GM12873 (cell line): ENCODE data around the gene MALRD1.

Experiments used
- CTCF ChIP-seq: IDR thresholded peaks from 2 replicates; pipeline ENCODE4 v1.5.1; 2012; ENCODE audit warnings: low read depth, mild to moderate bottlenecking, moderate library complexity, low read length, control low read depth; ENCODE audit not compliant: insufficient read depth; ENCODE audit errors: missing control alignments

The MALRD1 gene

GRCh38 chr10:19250546-19250945 is 201.9 kb downstream of the MALRD1 start:
- TF ChIP-seq CTCF = no peak

GRCh38 chr10:19252531-19252930 is 203.9 kb downstream of the MALRD1 start:
- TF ChIP-seq CTCF = no peak

GRCh38 chr10:19256331-19256730 is 207.7 kb downstream of the MALRD1 start:
- TF ChIP-seq CTCF = no peak

- no peak for TF ChIP-seq CTCF
Observed at GRCh38 chr10:19263262-19263661, 214.7 kb downstream of the MALRD1 start.

GRCh38 chr10:19283285-19283684 is 234.7 kb downstream of the MALRD1 start:
- no peak for TF ChIP-seq CTCF

GRCh38 chr10:19283786-19284185 is 235.2 kb downstream of the MALRD1 start:
- no peak for TF ChIP-seq CTCF

GRCh38 chr10:19290770-19291169 is 242.2 kb downstream of the MALRD1 start:
- TF ChIP-seq CTCF = no peak
